Kidney epithelial cell (primary cell): ENCODE data around the gene PPP1R10. TPM values are rescaled to one million over a fixed set of nuclear protein-coding genes. Genes with fewer than 3 reads are reported as not detected.

Experiments used
- DNase-seq: peaks from one replicate; pipeline ENCODE4 v3.0.0-alpha.2; 2010; ENCODE audit warnings: low read depth
- H3K27me3 ChIP-seq: 2 replicates; pipeline ENCODE4 v1.6.0; 2011; ENCODE audit warnings: low read length; ENCODE audit not compliant: control insufficient read depth, insufficient read depth
- H3K36me3 ChIP-seq: 2 replicates; pipeline ENCODE4 v1.5.1; 2011; ENCODE audit warnings: low read length; ENCODE audit not compliant: control insufficient read depth, insufficient read depth
- H3K4me3 ChIP-seq: 2 replicates; pipeline ENCODE4 v1.5.1; 2011; ENCODE audit warnings: low read depth, mild to moderate bottlenecking, control low read depth, low read length
- CTCF ChIP-seq: IDR thresholded peaks from 2 replicates; pipeline ENCODE4 v1.5.1; 2011; ENCODE audit warnings: mild to moderate bottlenecking, moderate library complexity, low read length, control low read depth, inconsistent platforms; ENCODE audit not compliant: insufficient read depth, poor library complexity, severe bottlenecking
- total RNA-seq: library from RNA; depleted of rRNA; stranded (reverse); fragments of >200 nt; gene quantifications from 2 replicates; pipeline ENCODE4 v1.2.3, GENCODE V29; 2015

PPP1R10 gene
- total RNA-seq, 1 donor from 2014 or later = 38.6 TPM

GRCh38 chr6:30645989-30646388 is 28.9 kb upstream of the PPP1R10 start:
- DNase-seq = no peak
- no peaks in the 10 kb centered on the region for H3K27me3 ChIP-seq
- H3K4me3 ChIP-seq = no peak overlapping the region
- TF ChIP-seq CTCF = no peak
- H3K36me3 ChIP-seq = no peaks in the 10 kb centered on the region

- H3K27me3 ChIP-seq = no peaks in the 10 kb centered on the region
- no peak overlapping the region for H3K4me3 ChIP-seq
- DNase-seq = no peak
- no peak for TF ChIP-seq CTCF
- no peaks in the 10 kb centered on the region for H3K36me3 ChIP-seq
Observed at GRCh38 chr6:30644769-30645168, 27.7 kb upstream of the PPP1R10 start.

- Histone ChIP-seq H3K27me3 (no peaks in the 10 kb centered on the region), H3K4me3 (no peak overlapping the region), H3K36me3 (no peaks in the 10 kb centered on the region)
- no peak for TF ChIP-seq CTCF
- DNase-seq = no peak
Observed at GRCh38 chr6:30643656-30644055, 26.6 kb upstream of the PPP1R10 start.

GRCh38 chr6:30641048-30641447 is 24.0 kb upstream of the PPP1R10 start:
- TF ChIP-seq CTCF = no peak
- no peaks in the 10 kb centered on the region for H3K36me3 ChIP-seq

GRCh38 chr6:30640481-30640880 is 23.4 kb upstream of the PPP1R10 start:
- Histone ChIP-seq H3K4me3 (no peak overlapping the region), H3K36me3 (no peaks in the 10 kb centered on the region), H3K27me3 (no peaks in the 10 kb centered on the region)
- DNase-seq = no peak
- TF ChIP-seq CTCF = no peak

More at GRCh38 chr6:30641048-30641447, 24.0 kb upstream of the PPP1R10 start:
- Histone ChIP-seq H3K27me3 (no peaks in the 10 kb centered on the region), H3K4me3 (no peak overlapping the region)
- no peak for DNase-seq

- no peaks in the 10 kb centered on the region for H3K36me3 ChIP-seq
- no peak for DNase-seq
- TF ChIP-seq CTCF = no peak
- no peak overlapping the region for H3K4me3 ChIP-seq
- H3K27me3 ChIP-seq = no peaks in the 10 kb centered on the region
Observed at GRCh38 chr6:30635834-30636233, 18.8 kb upstream of the PPP1R10 start.
